K562 (cell line): Measurements from ENCODE around the gene ABAT. TPM values are rescaled to one million over a fixed set of nuclear protein-coding genes. Genes with fewer than 3 reads are reported as not detected.

Source experiments
- ATAC-seq: fragments of 200-7000 bp; cut with Tn5 transposase; 3 replicates; pipeline ENCODE4 v1.9.1; 2020; ENCODE audit warnings: moderate library complexity
- BruUV-seq: library from RNA; stranded (reverse); fragments of 400-500 nt; replicated peaks from 2 replicates; lab custom pipeline; 2021; lab: Mats Ljungman, UMichigan
- CTCF ChIA-PET: fragments of 300-600 bp; formaldehyde crosslinking; extraction: SDS; loops from one replicate; lab custom pipeline; 2021; ENCODE audit warnings: low intra/inter-chr PET ratio; lab: Yijun Ruan, JAX
- POLR2A ChIA-PET: fragments of 300-600, 350-650 bp; sonication (Branson Sonifier 250); formaldehyde crosslinking; extraction: SDS; loops from one replicate; lab custom pipeline; 2021; ENCODE audit warnings: antibody characterized with exemption, inconsistent platforms; lab: Yijun Ruan, JAX
- DNase-seq, 4 experiments: peaks; one replicate each; pipeline versions ENCODE4 v3.0.0 to v3.0.0-alpha.2; 2011 to 2018; ENCODE audit warnings: low spot score in 3 of 4, mixed read lengths in 3 of 4; ENCODE audit errors: extremely low read depth in 1 of 4
- FAIRE-seq: peaks from 2 replicates; lab custom pipeline; 2011; peaks lifted over from hg19 to GRCh38; lab: Jason Lieb, UNC
- H2AFZ ChIP-seq: 2 replicates; pipeline ENCODE4 v1.6.0; 2011; ENCODE audit warnings: low read depth, low read length, control low read depth, inconsistent platforms
- H3K27ac ChIP-seq: fragments of 200-600 bp; 3 replicates; pipeline ENCODE4 v1.8.0; 2011; ENCODE audit warnings: low read depth, mild to moderate bottlenecking, control low read depth, inconsistent platforms, low read length, moderate library complexity, mixed read lengths; ENCODE audit errors: extremely low read depth
- H3K27me3 ChIP-seq, 2 experiments: fragments of 300-600 bp in 1 of 2; 2 replicates in 1 of 2; 3 replicates in 1 of 2; pipeline versions ENCODE4 v1.6.0 to v1.8.0; 2011; ENCODE audit warnings: inconsistent platforms in 2 of 2, low read length in 2 of 2, mild to moderate bottlenecking in 1 of 2, mixed read lengths in 1 of 2, moderate library complexity in 1 of 2; ENCODE audit not compliant: control insufficient read depth in 2 of 2, insufficient read depth in 2 of 2
- H3K36me3 ChIP-seq: fragments of 300-600 bp; 3 replicates; pipeline ENCODE4 v1.8.0; 2011; ENCODE audit warnings: mild to moderate bottlenecking, low read length, inconsistent platforms; ENCODE audit not compliant: control insufficient read depth, insufficient read depth
- H3K4me1 ChIP-seq, 2 experiments: fragments of 200-600 bp in 1 of 2; replicated peaks in 1 of 2; 2 replicates in 1 of 2; 3 replicates in 1 of 2; pipeline versions ENCODE4 v1.5.1 to v1.8.0; 2011; ENCODE audit warnings: inconsistent platforms in 2 of 2, low read length in 2 of 2, mild to moderate bottlenecking in 1 of 2, mixed read lengths in 1 of 2, moderate library complexity in 1 of 2; ENCODE audit not compliant: control insufficient read depth in 2 of 2, insufficient read depth in 2 of 2
- H3K4me2 ChIP-seq: 2 replicates; pipeline ENCODE4 v1.6.1; 2011; ENCODE audit warnings: low read length, control low read depth, inconsistent platforms, mixed read lengths; ENCODE audit not compliant: insufficient read depth
- H3K4me3 ChIP-seq: fragments of 200-600 bp; sonication (generic), shearing (Covaris generic); 2 replicates; pipeline ENCODE4 v1.5.1; 2016; ENCODE audit warnings: control low read depth, inconsistent platforms
- H3K79me2 ChIP-seq: fragments of 200-600 bp; 3 replicates; pipeline ENCODE4 v1.8.0; 2011; ENCODE audit warnings: low read length, inconsistent platforms; ENCODE audit not compliant: control insufficient read depth, insufficient read depth
- H3K9ac ChIP-seq, 2 experiments: 2 replicates each; pipeline versions ENCODE4 v1.6.0 to v1.6.1; 2011; ENCODE audit warnings: low read depth in 2 of 2, low read length in 2 of 2, control low read depth in 1 of 2, inconsistent platforms in 1 of 2, mild to moderate bottlenecking in 1 of 2, mixed read lengths in 1 of 2; ENCODE audit not compliant: insufficient read depth in 1 of 2
- H3K9me1 ChIP-seq: one replicate; pipeline ENCODE4 v1.6.0; 2011; ENCODE audit warnings: inconsistent platforms, mild to moderate bottlenecking, low read length, moderate library complexity; ENCODE audit not compliant: control insufficient read depth, insufficient read depth
- H3K9me3 ChIP-seq: replicated peaks from 2 replicates; pipeline ENCODE4 v1.5.1; 2011; ENCODE audit warnings: low read depth, low read length, inconsistent platforms; ENCODE audit not compliant: control insufficient read depth, insufficient read depth
- H4K20me1 ChIP-seq: replicated peaks from 2 replicates; pipeline ENCODE4 v1.6.1; 2011; ENCODE audit warnings: low read length, inconsistent platforms, mixed read lengths; ENCODE audit not compliant: control insufficient read depth, insufficient read depth
- CREB3L1 ChIP-seq: fragments of 450-650 bp; IDR thresholded peaks from 2 replicates; pipeline ENCODE4 v1.6.1; 2014; ENCODE audit warnings: low read depth, mild to moderate bottlenecking, moderate library complexity, borderline replicate concordance
- GATA2 ChIP-seq: sonication (generic); formaldehyde crosslinking; IDR thresholded peaks from 2 replicates; pipeline ENCODE4 v1.4.0; 2020; ENCODE audit warnings: mild to moderate bottlenecking, missing genetic modification reagents
- WGBS: fragments of 100-300 bp; shearing (Covaris generic); methylation state at CpG from one replicate; pipeline ENCODE4 v1.1.6; 2016; ENCODE audit warnings: low coverage, mixed read lengths; ENCODE audit not compliant: insufficient coverage; ENCODE audit errors: missing lambda C conversion rate; 5-methylcytosine and 5-hydroxymethylcytosine counted together
- in situ Hi-C: fragments of 300-500 bp; cut with MboI; formaldehyde crosslinking; loops from 4 replicates; pipeline ENCODE4 v1.15.0; 2018; ENCODE audit warnings: inconsistent platforms, mixed read lengths
- intact Hi-C: fragments of 100-400 bp; cut with micrococcal nuclease; formaldehyde crosslinking; loops from 2 replicates; pipeline ENCODE4 v1.14.2; 2022
- polyA plus RNA-seq, 8 experiments: library from polyadenylated mRNA; depleted of rRNA in 4 of 8; stranded (reverse) in 5 of 8; unstranded in 3 of 8; fragments of >200 nt; fragmentation: Nextera tagmentation in 2 of 8; fragmentation: Illumina TruSeq in 1 of 8; extraction: Ambion mirVana in 2 of 8; extraction: Trizol in 1 of 8; gene quantifications; 2 replicates each; pipeline versions ENCODE4 v1.2.1 to v1.2.3, GENCODE V29; 2011 to 2014; ENCODE audit warnings: inconsistent platforms in 1 of 8, missing spikeins in 1 of 8
- total RNA-seq, 7 experiments: library from RNA; depleted of rRNA in 6 of 7; stranded (reverse); fragments of >200 nt in 6 of 7; fragmentation: Illumina TruSeq in 2 of 7; extraction: Trizol in 2 of 7; gene quantifications; 2 replicates each; pipeline versions ENCODE4 v1.2.1 to v1.2.3, GENCODE V29; 2011 to 2021; ENCODE audit warnings: low replicate concordance in 1 of 7

ABAT gene
- total and polyA plus RNA-seq, 9 of the 15 experiments (the other 6 are each of a cell fraction or from before 2014, with no cell fraction given) = 0.01 to 0.49 (median 0.10) TPM

GRCh38 chr16:8795818-8796217, 121.4 kb downstream of the ABAT start:
- H3K4me3 ChIP-seq = no peak overlapping the region
- peaks cover 42% of the 10 kb centered on the region for H3K36me3 ChIP-seq
- BruUV-seq = no TSS peak
- H3K9me1 ChIP-seq = no peaks in the 10 kb centered on the region
- no peak overlapping the region for H2AFZ ChIP-seq
- no peak overlapping the region; the same call in 1 of the 2 replicates for H3K4me2 ChIP-seq
- in situ Hi-C loops = no loop called here
- no peaks in the 10 kb centered on the region for H3K27me3 ChIP-seq
- peaks cover 12 to 13% of the 10 kb centered on the region in 2 experiments; a peak in 4 of 5 replicates for H3K4me1 ChIP-seq
- 90% methylated on average over 10 of the region's 10 CpGs for WGBS
- no peak overlapping the region for H3K27ac ChIP-seq
- intact Hi-C loops = loop anchor here (5.0 kb wide), 2 partner anchors 86 to 139 kb away; partner anchors contain the start of gene LITAFD
- ATAC-seq = no peak
- POLR2A ChIA-PET = interaction anchor here (1.6 kb wide), 1 partner anchor 8 kb away, joined by 4 read pairs; no protein-coding TSS in a partner anchor
- FAIRE-seq = no peak
- no peaks in the 10 kb centered on the region for H3K9me3 ChIP-seq
- peak overlapping the region in 1 of 2 experiments; percentile 76; a peak in 2 of 4 replicates for H3K9ac ChIP-seq
- peaks cover 54% of the 10 kb centered on the region for H3K79me2 ChIP-seq
- no peak for DNase-seq
- CTCF ChIA-PET = no interaction called here
- TF ChIP-seq CREB3L1 = no peak
- TF ChIP-seq GATA2 (CRISPR knock-in tag) = 0 out of 2 replicates have a peak, but pooled peaks have one; percentile 25
- H4K20me1 ChIP-seq = 0 out of 2 replicates have a peak, but pooled peaks cover 5% of the 10 kb centered on the region
